ENCODE results near the gene RABEP1.

DNA sequence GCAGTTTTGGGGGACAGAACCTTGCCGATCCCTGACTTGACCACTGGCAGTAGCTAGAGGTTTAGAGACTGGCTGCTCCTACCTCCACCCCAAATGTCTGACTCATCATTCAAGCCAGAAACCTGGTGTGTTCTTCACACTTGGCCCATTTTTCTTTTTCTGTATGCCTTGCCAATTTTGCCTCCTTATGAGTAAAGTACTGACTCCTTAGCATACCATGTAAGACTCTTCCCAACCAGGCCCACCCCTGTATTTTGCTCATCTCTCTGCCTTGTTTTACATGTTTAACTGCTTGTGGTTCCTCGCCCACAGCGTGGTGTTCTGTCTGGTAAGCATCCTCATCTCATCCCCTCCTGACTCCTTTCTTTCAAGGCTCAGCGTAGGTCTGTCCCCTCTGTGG is 99.5 kb downstream of the RABEP1 start:
- TF ChIP-seq, protein P1, sequence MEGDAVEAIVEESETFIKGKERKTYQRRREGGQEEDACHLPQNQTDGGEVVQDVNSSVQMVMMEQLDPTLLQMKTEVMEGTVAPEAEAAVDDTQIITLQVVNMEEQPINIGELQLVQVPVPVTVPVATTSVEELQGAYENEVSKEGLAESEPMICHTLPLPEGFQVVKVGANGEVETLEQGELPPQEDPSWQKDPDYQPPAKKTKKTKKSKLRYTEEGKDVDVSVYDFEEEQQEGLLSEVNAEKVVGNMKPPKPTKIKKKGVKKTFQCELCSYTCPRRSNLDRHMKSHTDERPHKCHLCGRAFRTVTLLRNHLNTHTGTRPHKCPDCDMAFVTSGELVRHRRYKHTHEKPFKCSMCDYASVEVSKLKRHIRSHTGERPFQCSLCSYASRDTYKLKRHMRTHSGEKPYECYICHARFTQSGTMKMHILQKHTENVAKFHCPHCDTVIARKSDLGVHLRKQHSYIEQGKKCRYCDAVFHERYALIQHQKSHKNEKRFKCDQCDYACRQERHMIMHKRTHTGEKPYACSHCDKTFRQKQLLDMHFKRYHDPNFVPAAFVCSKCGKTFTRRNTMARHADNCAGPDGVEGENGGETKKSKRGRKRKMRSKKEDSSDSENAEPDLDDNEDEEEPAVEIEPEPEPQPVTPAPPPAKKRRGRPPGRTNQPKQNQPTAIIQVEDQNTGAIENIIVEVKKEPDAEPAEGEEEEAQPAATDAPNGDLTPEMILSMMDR (conservative IDR thresholded peaks at IDR 0.05; ENCODE audit: low read depth, low read length) = no peak
- TF ChIP-seq EZH2 (IDR thresholded peaks at IDR 0.05; ENCODE audit: low read length, unreplicated experiment) (no peak), EZH2phosphoT487 (IDR thresholded peaks at IDR 0.05; ENCODE audit: borderline replicate concordance, low read length) (no peak)
